CD14-positive monocyte (primary cell): Measurements from ENCODE around the gene EHF. TPM values are rescaled to one million over a fixed set of nuclear protein-coding genes. Genes with fewer than 3 reads are reported as not detected.

ENCODE experiments used
- DNase-seq, 3 donors: peaks; one replicate each; pipeline ENCODE4 v3.0.0-alpha.2; 2011 to 2022
- H2AFZ ChIP-seq: 2 replicates; pipeline ENCODE4 v1.6.0; 2012; ENCODE audit warnings: mild to moderate bottlenecking, low read depth, low read length, inconsistent platforms; ENCODE audit not compliant: insufficient read depth, poor library complexity, severe bottlenecking
- H3K27ac ChIP-seq, 2 donors: 1 replicate in 1 of 2; 2 replicates in 1 of 2; pipeline ENCODE4 v1.5.1; 2012 to 2013; ENCODE audit warnings: low read length in 2 of 2, control low read depth in 1 of 2, inconsistent platforms in 1 of 2, low read depth in 1 of 2, mild to moderate bottlenecking in 1 of 2
- H3K27me3 ChIP-seq, 2 donors: one replicate each; pipeline versions ENCODE4 v1.6.0 to v1.6.1; 2011 to 2013; ENCODE audit warnings: low read length in 2 of 2; ENCODE audit not compliant: control insufficient read depth in 2 of 2, insufficient read depth in 2 of 2
- H3K36me3 ChIP-seq, 2 donors: replicated peaks in 1 of 2; 1 replicate in 1 of 2; 2 replicates in 1 of 2; pipeline versions ENCODE4 v1.5.1 to v1.6.1; 2012 to 2013; ENCODE audit warnings: low read length in 2 of 2, control low read depth in 1 of 2, inconsistent platforms in 1 of 2, mild to moderate bottlenecking in 1 of 2; ENCODE audit not compliant: insufficient read depth in 2 of 2, control insufficient read depth in 1 of 2
- H3K4me1 ChIP-seq, 2 donors: 1 replicate in 1 of 2; 2 replicates in 1 of 2; pipeline versions ENCODE4 v1.5.1 to v1.6.1; 2012 to 2013; ENCODE audit warnings: low read length in 2 of 2, control low read depth in 1 of 2, inconsistent platforms in 1 of 2, mild to moderate bottlenecking in 1 of 2, moderate library complexity in 1 of 2; ENCODE audit not compliant: insufficient read depth in 2 of 2, control insufficient read depth in 1 of 2
- H3K4me2 ChIP-seq: replicated peaks from 2 replicates; pipeline ENCODE3; 2012; ENCODE audit warnings: low read length, moderate library complexity, mild to moderate bottlenecking; ENCODE audit not compliant: poor library complexity, severe bottlenecking; ENCODE audit errors: extremely low read depth
- H3K4me3 ChIP-seq, 3 experiments: fragments of 200-600 bp in 1 of 3; sonication (generic) in 1 of 3; replicated peaks in 1 of 3; 1 replicate in 2 of 3; 2 replicates in 1 of 3; pipeline ENCODE4 v1.5.1; 2011 to 2013; ENCODE audit warnings: low read length in 3 of 3, mild to moderate bottlenecking in 3 of 3, control low read depth in 2 of 3, low read depth in 2 of 3, inconsistent platforms in 1 of 3, moderate library complexity in 1 of 3
- H3K79me2 ChIP-seq: 2 replicates; pipeline ENCODE4 v1.6.0; 2012; ENCODE audit warnings: mild to moderate bottlenecking, control low read depth, inconsistent platforms, low read length, moderate library complexity; ENCODE audit not compliant: insufficient read depth
- H3K9ac ChIP-seq: 2 replicates; pipeline ENCODE4 v1.6.0; 2017; ENCODE audit warnings: low read length, mild to moderate bottlenecking; ENCODE audit not compliant: insufficient read depth, poor library complexity, severe bottlenecking
- H3K9me3 ChIP-seq, 2 donors: replicated peaks in 1 of 2; 1 replicate in 1 of 2; 2 replicates in 1 of 2; pipeline versions ENCODE4 v1.5.1 to v1.6.1; 2012 to 2013; ENCODE audit warnings: low read length in 2 of 2, control low read depth in 1 of 2; ENCODE audit not compliant: control insufficient read depth in 1 of 2, insufficient read depth in 1 of 2
- H4K20me1 ChIP-seq: 2 replicates; pipeline ENCODE4 v1.6.0; 2012; ENCODE audit warnings: mild to moderate bottlenecking, low read length, control low read depth, moderate library complexity; ENCODE audit not compliant: insufficient read depth
- H3K27ac Mint-ChIP-seq, 7 donors: one replicate each; pipeline ENCODE4 v1.8.0; 2020; ENCODE audit warnings: mild to moderate bottlenecking in 7 of 7, mixed read lengths in 7 of 7, moderate library complexity in 6 of 7, inconsistent platforms in 2 of 7
- H3K27me3 Mint-ChIP-seq, 3 donors: one replicate each; pipeline ENCODE4 v1.8.0; 2021 to 2022; ENCODE audit warnings: low read depth in 3 of 3, mild to moderate bottlenecking in 3 of 3, mixed read lengths in 3 of 3, moderate library complexity in 3 of 3, inconsistent platforms in 1 of 3
- H3K36me3 Mint-ChIP-seq, 2 donors: one replicate each; pipeline ENCODE4 v1.8.0; 2020; ENCODE audit warnings: mixed read lengths in 2 of 2, inconsistent platforms in 1 of 2, mild to moderate bottlenecking in 1 of 2
- H3K4me1 Mint-ChIP-seq: one replicate; pipeline ENCODE4 v1.8.0; 2020; ENCODE audit warnings: mild to moderate bottlenecking, mixed read lengths
- H3K4me3 Mint-ChIP-seq, 2 donors: one replicate each; pipeline ENCODE4 v1.8.0; 2020; ENCODE audit warnings: mild to moderate bottlenecking in 2 of 2, mixed read lengths in 2 of 2, moderate library complexity in 1 of 2
- H3K9me3 Mint-ChIP-seq, 7 donors: one replicate each; pipeline ENCODE4 v1.8.0; 2020 to 2022; ENCODE audit warnings: mixed read lengths in 7 of 7, mild to moderate bottlenecking in 6 of 7, moderate library complexity in 6 of 7, inconsistent platforms in 2 of 7
- WGBS: methylation state at CpG from one replicate; pipeline ENCODE4 v1.1.5; 2013; ENCODE audit warnings: missing lambda C conversion rate; ENCODE audit not compliant: insufficient coverage; 5-methylcytosine and 5-hydroxymethylcytosine counted together
- intact Hi-C, 2 donors: fragments of 100-400 bp; cut with micrococcal nuclease; formaldehyde crosslinking; loops; one replicate each; pipeline versions ENCODE4 v1.15.0 to v1.15.1; 2023
- polyA plus RNA-seq, 3 donors: library from polyadenylated mRNA; depleted of rRNA in 1 of 3; unstranded in 2 of 3; stranded (reverse) in 1 of 3; fragments of 300-500 nt in 2 of 3; fragments of >200 nt in 1 of 3; fragmentation: Illumina TruSeq in 2 of 3; gene quantifications; 1 replicate in 2 of 3; 2 replicates in 1 of 3; pipeline ENCODE4 v1.2.3, GENCODE V29; 2012 to 2021
- TF ChIP-seq, protein P1 (sequence below): fragments of 200-600 bp; IDR thresholded peaks from one replicate; pipeline ENCODE4 v1.8.0; 2022; ENCODE audit warnings: antibody characterized with exemption, mild to moderate bottlenecking

The EHF gene
- polyA plus RNA-seq, 3 donors = 0.17 to 0.21 TPM; not detected in 1

DNA sequence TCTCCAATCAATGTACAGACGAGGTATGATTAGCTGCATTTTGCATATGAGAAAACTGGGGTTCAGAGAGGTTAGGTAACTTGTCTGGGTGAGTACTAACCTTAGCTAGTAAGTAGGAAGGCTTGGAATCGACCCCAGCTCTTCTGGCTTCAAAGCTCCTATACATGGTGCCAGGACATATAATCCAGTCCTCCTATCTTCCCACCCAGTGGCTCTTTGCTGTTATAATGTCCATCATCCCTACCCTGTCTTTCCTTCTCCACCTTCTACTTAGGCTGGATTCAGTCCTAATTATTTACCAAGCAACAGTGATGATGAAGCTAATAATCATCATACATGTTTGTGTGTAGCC lies 20.0 kb downstream of the EHF start:
- Mint-ChIP-seq H3K36me3 (no peaks in the 10 kb centered on the region), H3K27me3 (peaks cover 0 to 6% (median 4%) of the 10 kb centered on the region in 3 donors), H3K9me3 (no peaks in the 10 kb centered on the region), H3K4me3 (no peak overlapping the region), H3K27ac (no peak overlapping the region), H3K4me1 (peaks cover 9% of the 10 kb centered on the region)
- H3K9me3 ChIP-seq = no peaks in the 10 kb centered on the region
- no peak overlapping the region for H2AFZ ChIP-seq
- H3K79me2 ChIP-seq = no peaks in the 10 kb centered on the region
- H3K27ac ChIP-seq = no peak overlapping the region
- no peak overlapping the region for H3K9ac ChIP-seq
- H3K36me3 ChIP-seq = no peaks in the 10 kb centered on the region
- TF ChIP-seq, protein P1, sequence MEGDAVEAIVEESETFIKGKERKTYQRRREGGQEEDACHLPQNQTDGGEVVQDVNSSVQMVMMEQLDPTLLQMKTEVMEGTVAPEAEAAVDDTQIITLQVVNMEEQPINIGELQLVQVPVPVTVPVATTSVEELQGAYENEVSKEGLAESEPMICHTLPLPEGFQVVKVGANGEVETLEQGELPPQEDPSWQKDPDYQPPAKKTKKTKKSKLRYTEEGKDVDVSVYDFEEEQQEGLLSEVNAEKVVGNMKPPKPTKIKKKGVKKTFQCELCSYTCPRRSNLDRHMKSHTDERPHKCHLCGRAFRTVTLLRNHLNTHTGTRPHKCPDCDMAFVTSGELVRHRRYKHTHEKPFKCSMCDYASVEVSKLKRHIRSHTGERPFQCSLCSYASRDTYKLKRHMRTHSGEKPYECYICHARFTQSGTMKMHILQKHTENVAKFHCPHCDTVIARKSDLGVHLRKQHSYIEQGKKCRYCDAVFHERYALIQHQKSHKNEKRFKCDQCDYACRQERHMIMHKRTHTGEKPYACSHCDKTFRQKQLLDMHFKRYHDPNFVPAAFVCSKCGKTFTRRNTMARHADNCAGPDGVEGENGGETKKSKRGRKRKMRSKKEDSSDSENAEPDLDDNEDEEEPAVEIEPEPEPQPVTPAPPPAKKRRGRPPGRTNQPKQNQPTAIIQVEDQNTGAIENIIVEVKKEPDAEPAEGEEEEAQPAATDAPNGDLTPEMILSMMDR = no peak
- no peaks in the 10 kb centered on the region for H3K27me3 ChIP-seq
- H3K4me2 ChIP-seq = no peak overlapping the region
- no peaks in the 10 kb centered on the region for H3K4me1 ChIP-seq
- no CpG with 5 or more reads among the region's 2 CpGs for WGBS
- DNase-seq = no peak
- intact Hi-C loops = no loop called here
- H3K4me3 ChIP-seq = no peak overlapping the region
- no peaks in the 10 kb centered on the region for H4K20me1 ChIP-seq

DNA sequence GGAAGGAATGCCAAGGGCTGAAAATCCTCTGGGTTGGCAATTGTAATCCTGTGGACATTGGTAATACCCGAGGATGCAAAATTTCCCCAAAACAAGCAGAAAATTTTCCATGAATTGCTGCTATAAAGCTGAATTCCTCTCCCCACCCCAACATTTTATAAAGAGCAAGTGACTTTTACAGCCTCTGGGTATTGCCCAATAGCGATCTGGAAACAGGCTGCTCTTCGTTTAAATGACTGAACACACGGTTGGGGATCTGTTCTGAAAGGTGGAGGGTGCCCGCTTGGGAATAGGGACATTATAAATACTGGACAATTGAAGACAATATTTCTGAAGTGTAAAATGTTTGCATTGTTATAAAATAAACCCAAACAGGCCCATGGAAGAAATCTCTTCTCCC lies 20.6 kb downstream of the EHF start:
- H3K4me2 ChIP-seq = no peak overlapping the region

More for the DNA sequence above, 20.6 kb downstream of the EHF start:
- WGBS = 70% methylated on average over 2 of the region's 5 CpGs
- Histone ChIP-seq H3K79me2 (no peaks in the 10 kb centered on the region), H3K4me3 (no peak overlapping the region), H3K27ac (no peak overlapping the region), H3K9ac (no peak overlapping the region), H2AFZ (no peak overlapping the region), H3K36me3 (no peaks in the 10 kb centered on the region), H3K4me1 (no peaks in the 10 kb centered on the region), H3K27me3 (no peaks in the 10 kb centered on the region), H4K20me1 (no peaks in the 10 kb centered on the region), H3K9me3 (no peaks in the 10 kb centered on the region)
- Mint-ChIP-seq H3K4me3 (no peak overlapping the region), H3K27ac (no peak overlapping the region), H3K27me3 (peaks cover 0 to 7% (median 4%) of the 10 kb centered on the region in 3 donors), H3K4me1 (peaks cover 10% of the 10 kb centered on the region), H3K9me3 (no peaks in the 10 kb centered on the region), H3K36me3 (no peaks in the 10 kb centered on the region)
- TF ChIP-seq, protein P1 = no peak
- intact Hi-C loops = no loop called here
- DNase-seq = no peak
